A673 (cell line): ENCODE results near the gene ADGRB2.

ENCODE experiments used
- CTCF ChIP-seq: fragments of 300-800, 200-600 bp; sonication (generic); conservative IDR thresholded peaks from 2 replicates; pipeline ENCODE4 v1.5.1; 2017; ENCODE audit warnings: low read depth, mild to moderate bottlenecking, antibody characterized with exemption, low read length, moderate library complexity, mixed read lengths
- EZH2 ChIP-seq: fragments of 200-600 bp; sonication (generic); IDR thresholded peaks from 2 replicates; pipeline ENCODE4 v1.6.1; 2017; ENCODE audit warnings: borderline replicate concordance, low read depth, mild to moderate bottlenecking, mixed read lengths, antibody characterized with exemption, low read length; ENCODE audit not compliant: poor library complexity, severe bottlenecking

- TF ChIP-seq CTCF (no peak), EZH2 (no peak)
These were observed 18.0 kb downstream of the ADGRB2 start for GRCh38 chr1:31745946-31746670.
